Stimulated activated CD4-positive, alpha-beta T cell treated with anti-CD3 and anti-CD28 coated beads, TNF-alpha, amount 100 ng/mL, for 4 hours (primary cell): Measurements from ENCODE around the gene MACC1.
"Not testable (repeated sequence)": the region's sequence is repeated elsewhere in the genome, so short reads cannot be mapped to it uniquely, and the experiment has no call there.

ENCODE experiments used
- DNase-seq, 3 experiments: peaks; one replicate each; pipeline ENCODE4 v3.0.0-alpha.2; 2020; ENCODE audit warnings: low read depth in 3 of 3

Gene MACC1

DNA sequence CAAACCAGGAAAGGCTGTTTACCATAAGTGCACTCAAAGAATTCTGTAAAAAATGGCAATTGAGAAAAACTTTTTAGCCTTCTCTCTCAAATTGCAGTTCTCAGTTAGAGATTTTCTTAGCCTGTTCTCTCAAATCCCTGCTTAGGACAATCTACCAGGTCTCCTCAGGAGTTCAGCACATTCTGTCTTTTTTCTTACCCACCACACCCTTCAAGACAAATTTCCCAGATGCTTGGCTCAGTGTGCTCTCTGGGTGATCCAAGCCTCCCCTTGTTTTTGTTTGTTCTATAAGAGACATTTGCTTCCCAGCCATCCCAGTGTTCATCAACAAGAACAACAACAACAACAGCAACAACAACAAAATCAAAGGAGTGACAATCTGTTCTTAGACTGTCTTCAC is 87.3 kb downstream of the MACC1 start:
- DNase-seq = no peak

DNA sequence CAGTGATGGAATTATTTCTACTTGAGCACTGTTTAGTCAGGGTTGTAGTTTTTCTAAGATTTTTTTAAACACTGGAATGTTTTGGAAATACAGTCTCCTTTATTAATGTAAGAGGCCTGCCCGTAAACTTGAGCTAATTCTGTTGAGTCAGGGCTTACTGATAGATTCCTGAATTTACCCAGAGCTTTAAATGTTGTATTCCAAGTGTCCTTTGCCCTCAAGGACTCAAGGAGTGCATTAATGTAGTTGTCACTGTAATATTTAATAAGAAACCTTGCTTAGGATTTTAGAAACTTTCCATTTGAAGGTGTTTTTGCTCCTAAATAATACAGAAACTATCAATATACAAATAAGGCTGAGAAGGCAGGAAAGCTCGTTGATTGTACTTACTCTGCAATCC is 89.2 kb downstream of the MACC1 start:
- DNase-seq = no peak

DNA sequence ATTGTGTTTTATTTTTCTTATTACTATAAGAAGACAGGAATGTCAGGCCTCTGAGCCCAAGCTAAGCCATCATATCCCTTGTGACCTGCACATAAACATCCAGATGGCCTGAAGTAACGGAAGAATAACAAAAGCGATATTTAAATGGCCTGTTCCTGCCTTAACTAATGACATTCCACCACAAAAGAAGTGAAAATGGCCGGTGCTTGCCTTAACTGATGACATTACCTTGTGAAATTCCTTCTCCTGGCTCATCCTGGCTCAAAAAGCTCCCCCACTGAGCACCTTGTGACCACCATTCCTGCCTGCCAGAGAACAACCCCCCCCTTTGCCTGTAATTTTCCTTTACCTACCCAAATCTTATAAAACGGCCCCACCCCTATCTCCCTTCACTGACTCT is 91.1 kb downstream of the MACC1 start:
- DNase-seq = not testable (repeated sequence)

DNA sequence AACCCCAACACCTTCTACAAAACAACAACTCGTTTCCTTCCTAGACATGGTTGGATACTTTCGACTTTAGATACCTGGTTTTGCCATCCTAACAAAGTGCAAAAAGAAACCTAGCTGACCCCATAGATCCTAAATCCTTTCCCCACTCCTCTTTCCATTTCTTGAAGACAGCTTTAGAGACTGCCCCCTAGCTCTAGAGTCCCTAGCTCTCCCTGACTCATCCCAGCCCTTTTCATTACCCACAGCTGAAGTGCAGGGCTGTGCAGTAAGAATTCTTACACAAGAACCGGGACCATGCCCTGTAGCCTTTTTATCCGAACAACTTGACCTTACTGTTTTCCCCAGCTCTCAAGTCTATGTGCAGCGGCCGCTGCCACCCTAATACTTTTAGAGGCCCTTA is 93.1 kb downstream of the MACC1 start:
- not testable (repeated sequence) for DNase-seq

DNA sequence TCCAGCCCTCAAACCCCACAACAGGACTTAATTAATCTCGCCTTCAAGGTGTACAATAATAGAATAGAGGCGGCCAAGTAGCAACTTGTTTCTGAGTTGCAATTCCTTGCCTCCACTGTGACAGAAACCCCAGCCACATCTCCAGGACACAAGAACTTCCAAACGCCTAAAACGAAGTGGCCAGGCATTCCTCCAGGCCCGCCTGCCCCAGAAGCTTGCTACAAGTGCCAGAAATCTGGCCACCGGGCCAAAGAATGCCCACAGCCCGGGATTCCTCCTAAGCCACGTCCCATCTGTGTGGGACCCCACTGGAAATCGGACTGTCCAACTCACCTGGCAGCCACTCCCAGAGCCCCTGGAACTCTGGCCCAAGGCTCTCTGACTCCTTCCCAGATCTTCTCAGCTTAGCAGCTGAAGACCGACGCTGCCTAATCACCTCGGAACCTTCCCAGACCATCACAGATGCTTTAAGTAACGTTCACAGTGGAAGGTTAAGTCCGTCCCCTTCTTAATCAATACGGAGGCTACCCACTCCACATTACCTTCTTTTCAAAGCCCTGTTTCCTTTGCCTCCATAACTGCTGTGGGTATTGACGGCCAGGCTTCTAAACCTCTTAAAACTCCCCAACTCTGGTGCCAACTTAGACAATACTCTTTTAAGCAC is 94.4 kb downstream of the MACC1 start:
- not testable (repeated sequence) for DNase-seq

DNA sequence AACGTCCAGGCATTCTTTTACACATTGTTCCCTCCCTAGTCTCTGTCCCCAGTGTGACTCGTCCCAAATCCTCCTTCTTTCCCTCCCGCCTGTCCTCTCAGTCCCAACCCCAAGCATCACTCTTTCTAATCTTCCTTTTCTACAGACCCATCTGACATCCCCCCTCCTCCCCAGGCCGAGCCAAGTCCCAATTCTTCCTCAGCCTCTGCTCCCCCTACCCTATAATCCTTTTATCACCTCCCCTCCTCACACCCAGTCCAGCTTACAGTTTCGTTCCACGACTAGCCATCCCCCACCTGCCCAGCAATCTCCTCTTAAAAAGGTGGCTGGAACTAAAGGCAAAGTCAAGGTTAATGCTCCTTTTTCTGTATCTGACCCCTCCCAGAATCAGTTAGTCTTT is 95.1 kb downstream of the MACC1 start:
- DNase-seq = no peak

GRCh38 chr7:20121404-20121803 is 95.8 kb downstream of the MACC1 start:
- no peak for DNase-seq

GRCh38 chr7:20120611-20121168 is 96.5 kb downstream of the MACC1 start:
- DNase-seq = not testable (repeated sequence)

DNA sequence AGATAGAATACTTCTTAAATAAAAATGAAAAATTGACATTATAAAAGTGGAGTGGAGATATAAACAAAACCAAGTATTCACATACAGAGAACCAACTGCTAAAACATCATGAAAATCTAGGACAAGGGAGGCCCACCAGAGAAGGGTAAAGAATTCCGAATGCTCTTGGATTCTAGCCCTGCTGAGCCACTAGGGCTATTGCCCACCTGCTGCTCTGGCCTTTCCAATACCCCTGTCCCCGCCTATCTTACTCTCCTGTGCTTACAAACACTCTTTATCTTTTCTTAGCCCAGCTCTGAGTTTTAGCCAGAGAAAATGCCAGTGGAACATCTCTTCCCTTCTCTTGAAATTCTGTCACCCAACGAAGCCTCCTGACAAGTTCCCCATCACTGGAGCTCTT is 100.3 kb downstream of the MACC1 start:
- no peak for DNase-seq

- DNase-seq = no peak
Observed at GRCh38 chr7:20114468-20114867, 102.7 kb downstream of the MACC1 start.

DNA sequence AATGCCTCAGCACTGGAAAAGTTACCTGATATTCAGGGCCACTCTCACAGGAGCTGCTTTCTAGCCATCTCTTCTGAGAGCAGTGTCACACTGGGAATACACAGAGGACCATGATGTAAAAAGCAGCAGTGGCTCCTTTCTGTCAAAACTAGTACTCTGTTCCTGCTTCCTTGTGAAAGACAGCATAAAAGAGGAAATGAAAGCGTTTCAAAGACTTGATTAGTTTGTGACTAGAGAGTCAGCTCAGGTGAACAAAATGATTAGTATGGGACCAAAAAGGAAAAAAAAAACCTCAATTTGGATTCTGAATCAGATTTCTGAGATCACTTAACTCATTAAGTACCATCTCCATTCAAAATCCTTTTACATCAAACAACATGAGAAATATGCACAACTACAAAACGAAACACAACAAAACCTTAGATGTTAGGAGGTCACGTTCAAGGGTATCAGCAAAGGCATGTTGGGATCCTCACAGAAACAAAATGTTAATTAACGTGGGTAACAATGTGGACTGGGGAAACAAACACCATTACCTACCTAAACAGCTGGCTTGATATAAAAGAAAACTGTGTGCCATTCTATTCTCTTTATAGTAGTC is 103.7 kb downstream of the MACC1 start:
- no peak for DNase-seq

DNA sequence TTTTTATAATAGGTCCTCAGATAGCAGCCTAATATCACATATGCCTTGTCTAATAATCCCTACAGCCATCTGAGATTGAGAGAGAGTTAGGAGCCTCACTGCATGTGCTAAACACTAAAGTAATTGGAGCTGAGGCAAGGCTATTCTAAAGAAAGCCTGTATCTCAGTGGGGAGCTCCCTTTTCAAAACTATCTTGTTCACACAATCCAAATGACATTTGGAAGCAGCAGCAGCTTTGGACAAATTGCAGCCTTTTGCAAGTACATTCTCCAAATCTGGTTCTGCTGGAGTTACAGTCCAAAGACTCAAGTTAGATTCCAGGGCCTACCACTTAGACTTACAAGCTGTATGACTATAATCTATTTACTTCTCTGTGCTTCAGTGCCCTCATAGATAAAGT is 104.5 kb downstream of the MACC1 start:
- DNase-seq = no peak

DNA sequence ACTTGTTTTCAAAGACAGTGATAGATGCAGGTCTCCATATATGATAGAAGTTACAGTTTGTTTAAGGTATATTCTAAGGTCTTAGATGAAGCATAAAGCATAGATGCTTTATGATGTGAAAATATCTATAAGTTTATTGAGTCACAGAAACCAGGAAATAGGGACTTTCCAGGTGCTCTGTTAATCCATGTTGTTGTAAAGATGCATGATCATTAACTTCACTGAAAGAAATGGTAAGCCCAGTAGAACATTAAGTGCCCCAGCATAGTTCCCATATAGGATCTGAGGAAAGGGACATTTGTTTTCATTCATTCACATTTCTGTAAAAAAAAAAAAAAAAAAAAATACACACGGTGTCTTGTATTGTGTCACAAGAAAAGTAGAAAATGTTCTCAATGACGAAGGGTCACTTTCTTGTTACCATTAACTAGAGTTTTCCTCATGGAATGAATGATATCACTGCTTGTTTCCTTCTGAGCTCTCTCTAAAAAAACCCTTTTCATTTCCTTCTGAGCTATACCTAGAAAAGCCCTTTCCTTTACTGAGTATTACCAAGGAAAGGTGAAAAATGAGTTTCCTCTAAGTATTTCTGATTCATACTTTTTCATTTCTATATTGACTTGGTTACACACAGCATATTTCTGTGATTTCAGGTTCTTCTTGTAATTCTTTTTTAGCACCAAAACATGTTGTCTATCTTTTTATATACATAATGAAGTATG is 105.2 kb downstream of the MACC1 start:
- no peak for DNase-seq

- no peak for DNase-seq
Observed at GRCh38 chr7:20107582-20107981, 109.6 kb downstream of the MACC1 start.

- DNase-seq = no peak
Observed at GRCh38 chr7:20104696-20105095, 112.5 kb downstream of the MACC1 start.

- DNase-seq = no peak
Observed at GRCh38 chr7:20102982-20103381, 114.2 kb downstream of the MACC1 start.

GRCh38 chr7:20095862-20096261 is 121.3 kb downstream of the MACC1 start:
- no peak for DNase-seq

DNA sequence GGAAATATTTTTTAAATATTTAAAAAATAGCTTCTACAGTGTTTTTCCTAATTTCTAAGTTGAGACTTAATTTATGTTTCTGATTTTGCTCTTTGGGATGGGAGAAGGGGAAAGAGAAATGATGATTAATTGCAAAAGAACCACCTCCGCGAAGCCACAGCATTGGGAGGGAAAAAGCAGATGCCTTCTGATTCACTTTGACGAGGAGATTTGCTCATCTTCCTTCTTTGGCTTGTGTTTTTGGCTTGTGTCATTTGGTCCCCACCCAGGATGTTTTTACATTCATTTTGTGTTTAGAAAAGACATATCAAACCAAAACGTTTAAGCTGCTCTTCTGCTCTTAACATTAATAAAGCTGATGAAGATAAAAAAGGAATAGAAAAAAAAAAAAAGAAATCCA is 121.7 kb downstream of the MACC1 start:
- no peak for DNase-seq

DNA sequence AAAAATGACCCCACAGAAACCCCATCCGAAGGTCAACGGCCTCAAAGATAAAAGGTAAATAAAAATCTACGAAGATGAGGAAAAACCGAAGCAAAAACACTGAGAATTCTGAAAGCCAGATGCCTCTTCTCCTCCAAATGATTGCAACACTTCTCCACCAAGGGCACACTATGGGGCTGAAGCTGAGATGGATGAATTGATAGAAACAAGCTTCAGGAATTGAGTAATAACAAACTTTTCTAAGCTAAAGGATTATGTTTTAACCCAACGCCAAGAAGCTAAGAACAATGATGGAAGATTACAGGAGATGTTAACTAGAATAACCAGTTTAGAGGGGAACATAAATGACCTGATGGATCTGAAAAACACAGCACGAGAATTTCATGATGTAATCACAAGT is 127.8 kb downstream of the MACC1 start:
- no peak for DNase-seq

GRCh38 chr7:20085086-20085485 is 132.1 kb downstream of the MACC1 start:
- no peak for DNase-seq
